Nephron (organoid): Measurements from ENCODE around the gene MAGOHB.
"Not testable (repeated sequence)": the region's sequence is repeated elsewhere in the genome, so short reads cannot be mapped to it uniquely, and the experiment has no call there.

Experiments used
- H3K27ac Mint-ChIP-seq, 3 experiments: 2 replicates each; pipeline ENCODE4 v1.8.0; 2020; ENCODE audit warnings: mixed read lengths in 3 of 3, mild to moderate bottlenecking in 2 of 3, moderate library complexity in 1 of 3
- H3K27me3 Mint-ChIP-seq: 2 replicates; pipeline ENCODE4 v1.8.0; 2021; ENCODE audit warnings: low read depth, mild to moderate bottlenecking, moderate library complexity, mixed read lengths
- H3K36me3 Mint-ChIP-seq: 2 replicates; pipeline ENCODE4 v1.8.0; 2020; ENCODE audit warnings: low read depth, mixed read lengths
- H3K4me1 Mint-ChIP-seq: 2 replicates; pipeline ENCODE4 v1.8.0; 2020; ENCODE audit warnings: mixed read lengths
- H3K4me3 Mint-ChIP-seq, 3 experiments: 2 replicates each; pipeline ENCODE4 v1.8.0; 2020; ENCODE audit warnings: mild to moderate bottlenecking in 3 of 3, mixed read lengths in 3 of 3, moderate library complexity in 2 of 3
- H3K9me3 Mint-ChIP-seq: 2 replicates; pipeline ENCODE4 v1.8.0; 2020; ENCODE audit warnings: mixed read lengths
- CTCF ChIP-seq, 3 experiments: fragments of 200-600 bp; sonication (generic); IDR thresholded peaks; one replicate each; pipeline ENCODE4 v1.5.0; 2021; ENCODE audit warnings: antibody characterized with exemption in 3 of 3; ENCODE audit not compliant: unreplicated experiment in 3 of 3

The MAGOHB gene

GRCh38 chr12:10584415-10584814 is 29.0 kb downstream of the MAGOHB start:
- H3K36me3 Mint-ChIP-seq = peaks cover 50% of the 10 kb centered on the region
- H3K27me3 Mint-ChIP-seq = no peaks in the 10 kb centered on the region
- H3K4me3 Mint-ChIP-seq = no peak overlapping the region
- peaks cover 10% of the 10 kb centered on the region for H3K9me3 Mint-ChIP-seq
- TF ChIP-seq CTCF (IDR thresholded peaks at IDR 0.05; ENCODE audit: unreplicated experiment in 3 of 3) = no peak
- no peak overlapping the region for H3K27ac Mint-ChIP-seq
- no peaks in the 10 kb centered on the region for H3K4me1 Mint-ChIP-seq

GRCh38 chr12:10582704-10583103 is 30.7 kb downstream of the MAGOHB start:
- H3K9me3 Mint-ChIP-seq = peaks cover 10% of the 10 kb centered on the region
- no peak for TF ChIP-seq CTCF (IDR thresholded peaks at IDR 0.05; ENCODE audit: unreplicated experiment in 3 of 3)
- H3K27me3 Mint-ChIP-seq = no peaks in the 10 kb centered on the region
- no peaks in the 10 kb centered on the region for H3K4me1 Mint-ChIP-seq
- H3K27ac Mint-ChIP-seq = no peak overlapping the region
- H3K4me3 Mint-ChIP-seq = no peak overlapping the region
- peaks cover 42% of the 10 kb centered on the region for H3K36me3 Mint-ChIP-seq

GRCh38 chr12:10582133-10582532 is 31.3 kb downstream of the MAGOHB start:
- H3K4me3 Mint-ChIP-seq, H3K9me3 Mint-ChIP-seq, H3K27me3 Mint-ChIP-seq, H3K4me1 Mint-ChIP-seq, H3K27ac Mint-ChIP-seq: not testable (repeated sequence)
- H3K36me3 Mint-ChIP-seq = peaks cover 36% of the 10 kb centered on the region

- Mint-ChIP-seq H3K36me3 (no peaks in the 10 kb centered on the region), H3K27me3 (no peaks in the 10 kb centered on the region)
- TF ChIP-seq CTCF (IDR thresholded peaks at IDR 0.05; ENCODE audit: unreplicated experiment in 3 of 3) = no peak
These were observed 39.1 kb downstream of the MAGOHB start for GRCh38 chr12:10574307-10574706.

GRCh38 chr12:10572021-10572490 is 41.4 kb downstream of the MAGOHB start:
- peak overlapping the region in 1 of 3 experiments; percentile 72 for H3K27ac Mint-ChIP-seq
- H3K9me3 Mint-ChIP-seq, H3K4me3 Mint-ChIP-seq, H3K36me3 Mint-ChIP-seq, H3K27me3 Mint-ChIP-seq, H3K4me1 Mint-ChIP-seq: not testable (repeated sequence)

More at GRCh38 chr12:10574307-10574706, 39.1 kb downstream of the MAGOHB start:
- no peak overlapping the region for H3K27ac Mint-ChIP-seq
- H3K9me3 Mint-ChIP-seq = no peaks in the 10 kb centered on the region
- no peaks in the 10 kb centered on the region for H3K4me1 Mint-ChIP-seq
- H3K4me3 Mint-ChIP-seq = no peak overlapping the region

- no peaks in the 10 kb centered on the region for H3K27me3 Mint-ChIP-seq
- H3K4me3 Mint-ChIP-seq = no peak overlapping the region
- H3K9me3 Mint-ChIP-seq = no peaks in the 10 kb centered on the region
- TF ChIP-seq CTCF (IDR thresholded peaks at IDR 0.05; ENCODE audit: unreplicated experiment in 3 of 3) = no peak
- H3K27ac Mint-ChIP-seq = no peak overlapping the region
- H3K36me3 Mint-ChIP-seq = no peaks in the 10 kb centered on the region
- H3K4me1 Mint-ChIP-seq = no peaks in the 10 kb centered on the region
These were observed 42.3 kb downstream of the MAGOHB start for GRCh38 chr12:10571141-10571540.

GRCh38 chr12:10567813-10568212 is 45.6 kb downstream of the MAGOHB start:
- no peaks in the 10 kb centered on the region for H3K4me1 Mint-ChIP-seq
- no peak overlapping the region for H3K4me3 Mint-ChIP-seq
- no peak for TF ChIP-seq CTCF (IDR thresholded peaks at IDR 0.05; ENCODE audit: unreplicated experiment in 3 of 3)
- no peaks in the 10 kb centered on the region for H3K9me3 Mint-ChIP-seq
- no peak overlapping the region for H3K27ac Mint-ChIP-seq
- no peaks in the 10 kb centered on the region for H3K36me3 Mint-ChIP-seq
- H3K27me3 Mint-ChIP-seq = no peaks in the 10 kb centered on the region
